Lower leg skin (tissue), 3 donors: Measurements from ENCODE around the gene ANO2.

ENCODE experiments used
- POLR2A ChIP-seq, 2 donors: fragments of 450-650 bp; IDR thresholded peaks; one replicate each; pipeline ENCODE4 v1.6.1; 2016 to 2017; ENCODE audit warnings: antibody characterized with exemption in 2 of 2, mild to moderate bottlenecking in 1 of 2, moderate library complexity in 1 of 2
- TF ChIP-seq, protein P1 (sequence below), 3 donors: fragments of 450-650 bp; IDR thresholded peaks; one replicate each; pipeline ENCODE4 v1.5.1; 2016; ENCODE audit warnings: antibody characterized with exemption in 3 of 3, mild to moderate bottlenecking in 3 of 3, moderate library complexity in 2 of 3

- TF ChIP-seq, protein P1, sequence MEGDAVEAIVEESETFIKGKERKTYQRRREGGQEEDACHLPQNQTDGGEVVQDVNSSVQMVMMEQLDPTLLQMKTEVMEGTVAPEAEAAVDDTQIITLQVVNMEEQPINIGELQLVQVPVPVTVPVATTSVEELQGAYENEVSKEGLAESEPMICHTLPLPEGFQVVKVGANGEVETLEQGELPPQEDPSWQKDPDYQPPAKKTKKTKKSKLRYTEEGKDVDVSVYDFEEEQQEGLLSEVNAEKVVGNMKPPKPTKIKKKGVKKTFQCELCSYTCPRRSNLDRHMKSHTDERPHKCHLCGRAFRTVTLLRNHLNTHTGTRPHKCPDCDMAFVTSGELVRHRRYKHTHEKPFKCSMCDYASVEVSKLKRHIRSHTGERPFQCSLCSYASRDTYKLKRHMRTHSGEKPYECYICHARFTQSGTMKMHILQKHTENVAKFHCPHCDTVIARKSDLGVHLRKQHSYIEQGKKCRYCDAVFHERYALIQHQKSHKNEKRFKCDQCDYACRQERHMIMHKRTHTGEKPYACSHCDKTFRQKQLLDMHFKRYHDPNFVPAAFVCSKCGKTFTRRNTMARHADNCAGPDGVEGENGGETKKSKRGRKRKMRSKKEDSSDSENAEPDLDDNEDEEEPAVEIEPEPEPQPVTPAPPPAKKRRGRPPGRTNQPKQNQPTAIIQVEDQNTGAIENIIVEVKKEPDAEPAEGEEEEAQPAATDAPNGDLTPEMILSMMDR (IDR thresholded peaks at IDR 0.05), result no peak
- TF ChIP-seq POLR2A (IDR thresholded peaks at IDR 0.05), result no peak
These were observed 56.2 kb downstream of the ANO2 start for GRCh38 chr12:5888816-5889315.
